ENCODE results near the gene KCNQ1.

DNA sequence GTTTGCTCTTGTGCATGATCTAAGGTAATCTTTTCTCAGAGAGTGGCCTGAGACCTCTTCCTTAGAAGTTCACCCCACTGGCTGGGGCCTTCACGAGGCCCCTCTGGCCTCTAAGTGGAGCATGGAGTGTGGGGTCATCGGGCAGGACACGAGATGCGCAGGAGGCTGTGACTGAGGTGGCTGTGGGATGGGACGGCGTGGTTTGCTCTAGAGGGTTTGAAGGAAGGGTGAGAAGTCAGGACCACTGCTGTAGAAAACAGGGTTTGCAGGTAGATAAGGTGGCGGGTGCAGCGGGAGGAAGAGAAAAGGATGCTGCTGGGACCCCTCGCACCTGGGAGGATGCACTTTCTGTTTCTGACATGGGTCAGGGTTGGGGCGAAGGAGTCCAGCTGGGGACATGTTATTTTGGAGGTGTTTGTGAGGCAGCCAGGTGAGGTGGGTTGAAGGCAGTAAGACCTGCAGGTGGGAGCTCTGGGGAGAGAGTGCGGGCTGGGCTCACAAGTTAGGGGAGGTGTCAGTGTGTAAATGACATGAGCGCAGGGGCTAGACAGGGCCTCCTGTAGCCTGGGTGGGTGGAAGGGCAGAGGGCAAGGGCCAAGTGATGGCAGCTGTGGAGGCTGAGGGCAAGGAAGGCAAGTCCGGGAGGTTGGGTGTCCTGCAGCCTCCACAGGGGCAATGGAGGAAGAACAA, 62.5 kb downstream of the KCNQ1 start:
- TF ChIP-seq POLR2AphosphoS5 (IDR thresholded peaks at IDR 0.05) = no peak
- TF ChIP-seq, protein P1, sequence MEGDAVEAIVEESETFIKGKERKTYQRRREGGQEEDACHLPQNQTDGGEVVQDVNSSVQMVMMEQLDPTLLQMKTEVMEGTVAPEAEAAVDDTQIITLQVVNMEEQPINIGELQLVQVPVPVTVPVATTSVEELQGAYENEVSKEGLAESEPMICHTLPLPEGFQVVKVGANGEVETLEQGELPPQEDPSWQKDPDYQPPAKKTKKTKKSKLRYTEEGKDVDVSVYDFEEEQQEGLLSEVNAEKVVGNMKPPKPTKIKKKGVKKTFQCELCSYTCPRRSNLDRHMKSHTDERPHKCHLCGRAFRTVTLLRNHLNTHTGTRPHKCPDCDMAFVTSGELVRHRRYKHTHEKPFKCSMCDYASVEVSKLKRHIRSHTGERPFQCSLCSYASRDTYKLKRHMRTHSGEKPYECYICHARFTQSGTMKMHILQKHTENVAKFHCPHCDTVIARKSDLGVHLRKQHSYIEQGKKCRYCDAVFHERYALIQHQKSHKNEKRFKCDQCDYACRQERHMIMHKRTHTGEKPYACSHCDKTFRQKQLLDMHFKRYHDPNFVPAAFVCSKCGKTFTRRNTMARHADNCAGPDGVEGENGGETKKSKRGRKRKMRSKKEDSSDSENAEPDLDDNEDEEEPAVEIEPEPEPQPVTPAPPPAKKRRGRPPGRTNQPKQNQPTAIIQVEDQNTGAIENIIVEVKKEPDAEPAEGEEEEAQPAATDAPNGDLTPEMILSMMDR (IDR thresholded peaks at IDR 0.05) = no peak

All from sigmoid colon (tissue), 4 donors.